HL-60/S4 treated with phorbol 12-myristate 13-acetate at 8.2 ng/mL for 4 days and 3 days (cell line): ENCODE data around the gene MBD3.

Experiments used
- in situ Hi-C: fragments of 300-500 bp; cut with MboI; formaldehyde crosslinking; loops from 2 replicates; pipeline ENCODE4 v1.15.0; 2022; ENCODE audit warnings: low sequenced_read_pairs

MBD3 gene

GRCh38 chr19:1524972-1525325, 67.7 kb downstream of the MBD3 start:
- in situ Hi-C loops: loop anchor here (25.0 kb wide), 1 partner anchor 287 kb away; the partner anchor contains the start of gene ATP8B3

- in situ Hi-C loops: no loop called here
Observed at GRCh38 chr19:1524287-1524971, 68.2 kb downstream of the MBD3 start.
